Left lung (tissue), 10 donors: ENCODE measurements around the gene C2. TPM values are rescaled to one million over a fixed set of nuclear protein-coding genes. Genes with fewer than 3 reads are reported as not detected.

Experiments used
- ATAC-seq: fragments of 200-7000 bp; cut with Tn5 transposase; one replicate; pipeline ENCODE4 v1.9.1; 2020; ENCODE audit warnings: moderate library complexity
- DNase-seq, 4 donors: peaks; one replicate each; pipeline ENCODE4 v3.0.0-alpha.2; 2013 to 2020
- H3K27ac ChIP-seq, 2 donors: fragments of 200-600 bp; sonication (generic) in 1 of 2; one replicate each; pipeline versions ENCODE4 v1.5.0 to v1.8.0; 2020 to 2021
- H3K27me3 ChIP-seq, 2 donors: fragments of 200-600 bp; sonication (generic) in 1 of 2; one replicate each; pipeline versions ENCODE4 v1.5.0 to v1.8.0; 2020 to 2021
- H3K36me3 ChIP-seq, 2 donors: fragments of 200-600 bp; sonication (generic) in 1 of 2; one replicate each; pipeline versions ENCODE4 v1.5.0 to v1.8.0; 2020 to 2021
- H3K4me1 ChIP-seq, 2 donors: fragments of 200-600 bp; one replicate each; pipeline ENCODE4 v1.8.0; 2021
- H3K4me3 ChIP-seq, 2 donors: fragments of 200-600 bp; sonication (generic) in 1 of 2; one replicate each; pipeline versions ENCODE4 v1.5.0 to v1.8.0; 2020 to 2021; ENCODE audit warnings: mild to moderate bottlenecking in 1 of 2
- H3K9me3 ChIP-seq, 2 donors: fragments of 200-600 bp; sonication (generic) in 1 of 2; one replicate each; pipeline versions ENCODE4 v1.5.0 to v1.8.0; 2020 to 2021
- CTCF ChIP-seq, 2 donors: fragments of 200-600 bp; sonication (generic) in 1 of 2; IDR thresholded peaks; one replicate each; pipeline versions ENCODE4 v1.5.0 to v1.8.0; 2021; ENCODE audit warnings: antibody characterized with exemption in 2 of 2
- intact Hi-C, 2 donors: fragments of 100-400 bp; cut with DNase I; formaldehyde crosslinking; loops; one replicate each; pipeline versions ENCODE4 v1.11.2 to v1.14.2; 2022
- polyA plus RNA-seq, 6 donors: library from polyadenylated mRNA; unstranded; fragments of 120-200 nt; gene quantifications; one replicate each; pipeline ENCODE4 v1.2.1, GENCODE V29; 2013; ENCODE audit not compliant: insufficient read length in 6 of 6
- total RNA-seq, 2 donors: library from RNA; stranded (reverse); fragmentation: NEBNext Ultra II Directional; extraction: Animal tissue kit (Norgen Biotek cat#: 25700); gene quantifications; one replicate each; pipeline ENCODE4 v1.2.1, GENCODE V29; 2021
- donor health status: DM: no; HTN: yes; CAD: no.
- donor health status: DM: no; HTN: no; CAD: no.

Gene C2
- total and polyA plus RNA-seq, 8 donors = 3.3 to 192 (median 5.2) TPM

GRCh38 chr6:31884528-31885035 lies 42.9 kb upstream of the C2 start:
- no peak for DNase-seq
- no peaks in the 10 kb centered on the region for H3K27me3 ChIP-seq
- no peak for TF ChIP-seq CTCF (IDR thresholded peaks at IDR 0.05)
- no peaks in the 10 kb centered on the region for H3K9me3 ChIP-seq
- no peaks in the 10 kb centered on the region for H3K4me1 ChIP-seq
- intact Hi-C loops = no loop called here
- H3K36me3 ChIP-seq = peaks cover 0 to 100% of the 10 kb centered on the region in 2 donors
- no peak for ATAC-seq
- no peak overlapping the region for H3K27ac ChIP-seq
- no peak overlapping the region for H3K4me3 ChIP-seq

- Histone ChIP-seq H3K9me3 (no peaks in the 10 kb centered on the region), H3K36me3 (peaks cover 0 to 97% of the 10 kb centered on the region in 2 donors), H3K27me3 (no peaks in the 10 kb centered on the region), H3K4me1 (no peaks in the 10 kb centered on the region), H3K27ac (no peak overlapping the region), H3K4me3 (no peak overlapping the region)
- ATAC-seq (no peak), DNase-seq (peak in 1 of 4 donors; percentile 67)
- intact Hi-C loops = no loop called here
- no peak for TF ChIP-seq CTCF (IDR thresholded peaks at IDR 0.05)
These were observed 41.0 kb upstream of the C2 start for GRCh38 chr6:31886541-31886991.

- DNase-seq = peak in 1 of 4 donors; percentile 69
- no peak overlapping the region for H3K27ac ChIP-seq
- ATAC-seq = no peak
- intact Hi-C loops = no loop called here
- TF ChIP-seq CTCF (IDR thresholded peaks at IDR 0.05) = no peak
- no peak overlapping the region for H3K4me3 ChIP-seq
- no peaks in the 10 kb centered on the region for H3K9me3 ChIP-seq
- H3K36me3 ChIP-seq = peaks cover 0 to 97% of the 10 kb centered on the region in 2 donors
- no peaks in the 10 kb centered on the region for H3K4me1 ChIP-seq
- H3K27me3 ChIP-seq = no peaks in the 10 kb centered on the region
These were observed 40.1 kb upstream of the C2 start for GRCh38 chr6:31887173-31888007.

DNA sequence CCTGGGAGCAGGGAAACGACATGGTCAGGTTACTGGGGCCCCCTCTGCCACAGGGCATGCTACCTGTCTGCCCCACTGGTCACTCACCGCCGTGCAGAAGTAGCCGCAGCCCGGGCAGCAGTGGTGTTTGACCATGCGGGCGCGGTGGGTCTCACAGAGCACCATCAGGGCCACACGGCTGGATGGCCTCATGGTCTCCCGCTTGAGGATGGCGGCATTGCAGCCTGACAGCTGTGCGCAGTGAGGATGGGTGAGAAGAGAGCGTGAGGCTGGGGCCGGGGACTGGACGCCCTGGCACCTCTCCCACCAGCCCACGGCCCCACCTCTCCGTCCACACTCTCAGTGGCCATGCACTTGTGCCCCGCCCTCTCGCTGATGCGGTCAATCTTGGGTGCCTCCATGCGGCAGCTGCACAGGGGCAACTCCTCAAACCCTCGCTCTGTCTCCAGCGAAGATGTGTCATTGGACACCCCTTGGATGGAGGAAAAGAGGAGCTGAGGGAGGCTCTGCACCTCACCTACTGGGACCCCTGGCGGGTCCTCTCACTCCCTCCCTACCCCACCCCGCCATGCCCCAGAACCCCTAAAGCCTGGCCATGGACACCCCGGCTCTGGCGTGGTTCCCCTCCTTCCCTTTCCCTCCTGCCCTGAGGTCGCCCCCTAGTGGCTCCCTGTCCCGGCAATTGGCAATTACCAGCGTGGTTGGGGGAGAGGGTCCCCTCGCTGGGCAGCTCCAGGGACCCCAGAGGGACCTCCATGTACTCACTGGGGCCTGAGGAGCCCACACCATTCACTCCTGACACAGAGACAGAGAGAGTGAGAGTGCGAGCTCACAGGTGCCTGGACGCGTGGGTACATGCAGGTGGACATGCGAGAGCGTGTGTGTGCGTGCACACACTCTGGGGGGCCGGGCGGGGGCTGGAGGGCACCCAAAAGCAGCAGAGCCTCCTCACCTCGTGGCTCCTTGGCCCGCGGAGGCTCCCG lies 39.0 kb upstream of the C2 start:
- peaks cover 0 to 97% of the 10 kb centered on the region in 2 donors for H3K36me3 ChIP-seq
- H3K9me3 ChIP-seq = no peaks in the 10 kb centered on the region
- H3K27ac ChIP-seq = no peak overlapping the region
- peak in 1 of 4 donors; percentile 87 for DNase-seq
- H3K4me3 ChIP-seq = no peak overlapping the region
- H3K27me3 ChIP-seq = no peaks in the 10 kb centered on the region
- intact Hi-C loops = no loop called here
- ATAC-seq = peak; percentile 58
- TF ChIP-seq CTCF (IDR thresholded peaks at IDR 0.05) = peak; percentile 55
- no peaks in the 10 kb centered on the region for H3K4me1 ChIP-seq
